Prostate gland (tissue), 2 donors: Measurements from ENCODE around the gene ACER2.

Experiments used
- CTCF ChIP-seq, 4 experiments: fragments of 200-600 bp in 2 of 4; fragments of 450-650 bp in 2 of 4; sonication (generic) in 2 of 4; IDR thresholded peaks; 1 replicate in 3 of 4; 2 replicates in 1 of 4; pipeline ENCODE4 v1.5.1; 2016 to 2019; ENCODE audit warnings: antibody characterized with exemption in 4 of 4, mild to moderate bottlenecking in 2 of 4, moderate library complexity in 2 of 4
- POLR2A ChIP-seq: fragments of 450-650 bp; IDR thresholded peaks from one replicate; pipeline ENCODE4 v1.6.1; 2016; ENCODE audit warnings: antibody characterized with exemption, mild to moderate bottlenecking
- POLR2AphosphoS5 ChIP-seq: sonication (generic); formaldehyde crosslinking; IDR thresholded peaks from one replicate; pipeline ENCODE4 v1.6.1; 2017; ENCODE audit warnings: antibody characterized with exemption

GRCh38 chr9:19496321-19497050 is 87.7 kb downstream of the ACER2 start:
- TF ChIP-seq CTCF (IDR thresholded peaks at IDR 0.05) = no peak
- no peak for TF ChIP-seq POLR2AphosphoS5
- TF ChIP-seq POLR2A = no peak
